Renal pelvis (tissue), 4 donors: ENCODE data around the gene LILRA5. TPM values are rescaled to one million over a fixed set of nuclear protein-coding genes. Genes with fewer than 3 reads are reported as not detected.
"Not testable (repeated sequence)": the region's sequence is repeated elsewhere in the genome, so short reads cannot be mapped to it uniquely, and the experiment has no call there.

Experiments
- DNase-seq: peaks from one replicate; pipeline ENCODE4 v3.0.0-alpha.2; 2013
- polyA plus RNA-seq, 3 donors: library from polyadenylated mRNA; unstranded; fragments of 120-200 nt; gene quantifications; one replicate each; pipeline ENCODE4 v1.2.1, GENCODE V29; 2013; ENCODE audit not compliant: insufficient read length in 3 of 3

Gene LILRA5
- polyA plus RNA-seq, 3 donors: 0.33 to 0.38 (median 0.37) TPM

GRCh38 chr19:54335164-54335563 lies 22.2 kb upstream of the LILRA5 start:
- no peak for DNase-seq

- no peak for DNase-seq
Observed at GRCh38 chr19:54333586-54334298, 20.8 kb upstream of the LILRA5 start.

GRCh38 chr19:54332149-54332548 lies 19.2 kb upstream of the LILRA5 start:
- DNase-seq: no peak

GRCh38 chr19:54331626-54332025 lies 18.7 kb upstream of the LILRA5 start:
- no peak for DNase-seq

DNA sequence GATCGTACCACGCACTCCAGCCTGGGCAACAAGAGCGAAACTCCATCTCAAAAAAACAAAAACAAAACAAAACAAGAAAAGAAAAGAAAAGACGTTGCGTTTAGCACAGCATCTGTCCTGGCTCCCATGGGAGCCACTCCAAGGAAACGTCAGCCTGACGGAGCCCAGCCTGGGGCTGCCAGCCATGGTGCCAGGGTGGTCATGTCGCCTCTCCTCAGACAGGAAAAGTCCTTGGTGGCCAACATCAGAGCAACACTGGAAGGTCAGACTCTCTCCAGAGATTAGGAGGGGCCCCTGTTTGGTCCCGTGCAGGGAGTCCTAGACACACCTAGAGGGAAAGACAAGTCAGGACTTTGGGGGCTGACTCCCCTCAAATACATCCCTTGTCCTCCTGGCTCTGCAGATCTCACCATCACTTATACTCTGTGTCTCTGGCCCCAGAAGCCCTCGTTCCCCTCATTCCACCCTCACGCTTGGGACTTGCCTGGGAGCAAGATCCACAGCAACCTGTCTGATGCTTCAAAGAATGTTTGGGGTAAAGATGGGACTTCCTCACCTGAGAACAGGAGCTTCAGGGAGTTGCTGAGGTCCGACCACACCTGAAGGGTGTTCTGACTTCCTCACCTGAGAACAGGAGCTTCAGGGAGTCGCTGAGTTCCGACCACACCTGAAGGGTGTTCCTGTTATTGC lies 16.7 kb upstream of the LILRA5 start:
- DNase-seq: no peak

DNA sequence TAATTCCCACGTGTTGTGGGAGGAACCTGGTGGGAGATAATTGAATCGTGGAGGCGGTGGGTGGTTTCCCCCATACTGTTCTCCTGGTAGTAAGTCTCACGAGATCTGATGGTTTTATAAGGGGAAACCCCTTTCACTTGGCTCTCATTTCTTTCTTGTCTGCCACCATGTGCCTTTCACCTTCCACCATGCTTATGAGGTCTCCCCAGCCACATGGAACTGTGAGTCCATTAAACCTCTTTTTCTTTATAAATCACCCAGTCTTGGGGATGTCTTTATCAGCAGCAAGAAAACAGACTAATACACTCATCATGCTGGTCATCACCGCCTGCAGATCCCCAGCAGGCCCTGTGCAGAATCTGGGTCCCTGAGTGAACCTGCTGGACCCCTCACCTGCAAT lies 15.8 kb upstream of the LILRA5 start:
- DNase-seq: not testable (repeated sequence)

- DNase-seq: no peak
Observed at GRCh38 chr19:54325631-54326030, 12.7 kb upstream of the LILRA5 start.

- DNase-seq: peak; percentile 45
Observed at GRCh38 chr19:54325194-54325621, 12.2 kb upstream of the LILRA5 start.

- no peak for DNase-seq
Observed at GRCh38 chr19:54324071-54324470, 11.1 kb upstream of the LILRA5 start.

DNA sequence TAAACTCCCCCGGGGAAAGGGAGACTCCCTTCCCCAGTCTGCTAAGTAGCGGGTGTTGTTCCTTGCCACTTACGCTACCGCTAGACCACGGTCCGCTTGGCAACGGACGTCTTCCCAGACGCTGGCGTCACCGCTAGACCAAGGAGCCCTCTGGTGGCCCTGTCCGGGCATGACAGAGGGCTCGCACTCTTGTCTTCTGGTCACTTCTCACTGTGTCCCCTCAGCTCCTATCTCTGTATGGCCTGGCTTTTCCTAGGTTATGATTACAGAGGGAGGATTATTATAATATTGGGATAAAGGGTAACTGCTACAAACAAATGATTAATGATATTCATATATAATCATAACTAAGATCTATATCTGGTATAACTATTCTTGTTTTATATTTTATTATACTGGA lies 10.0 kb upstream of the LILRA5 start:
- DNase-seq: not testable (repeated sequence)

GRCh38 chr19:54322295-54322694 lies 9.3 kb upstream of the LILRA5 start:
- not testable (repeated sequence) for DNase-seq

- no peak for DNase-seq
Observed at GRCh38 chr19:54319892-54320670, 7.1 kb upstream of the LILRA5 start.

DNA sequence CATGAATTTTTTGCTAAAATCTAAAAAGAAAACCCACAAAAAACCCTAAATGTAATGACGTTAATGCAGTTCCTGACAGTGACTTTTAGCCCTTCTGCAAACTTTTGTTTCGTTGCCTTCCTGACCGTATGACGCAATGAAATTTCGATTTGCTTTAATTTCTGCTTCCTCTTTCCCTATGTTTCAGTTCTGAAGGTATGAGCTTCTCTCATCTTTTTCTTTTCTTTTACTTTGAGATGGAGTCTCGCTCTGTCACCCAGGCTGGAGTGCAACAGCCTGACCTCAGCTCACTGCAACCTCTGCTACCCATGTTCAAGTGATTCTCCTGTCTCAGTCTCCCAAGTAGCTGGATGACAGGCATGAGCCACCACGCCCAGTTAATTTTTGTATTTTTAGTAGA lies 6.1 kb upstream of the LILRA5 start:
- no peak for DNase-seq

- DNase-seq: no peak
Observed at GRCh38 chr19:54317965-54318240, 4.9 kb upstream of the LILRA5 start.

DNA sequence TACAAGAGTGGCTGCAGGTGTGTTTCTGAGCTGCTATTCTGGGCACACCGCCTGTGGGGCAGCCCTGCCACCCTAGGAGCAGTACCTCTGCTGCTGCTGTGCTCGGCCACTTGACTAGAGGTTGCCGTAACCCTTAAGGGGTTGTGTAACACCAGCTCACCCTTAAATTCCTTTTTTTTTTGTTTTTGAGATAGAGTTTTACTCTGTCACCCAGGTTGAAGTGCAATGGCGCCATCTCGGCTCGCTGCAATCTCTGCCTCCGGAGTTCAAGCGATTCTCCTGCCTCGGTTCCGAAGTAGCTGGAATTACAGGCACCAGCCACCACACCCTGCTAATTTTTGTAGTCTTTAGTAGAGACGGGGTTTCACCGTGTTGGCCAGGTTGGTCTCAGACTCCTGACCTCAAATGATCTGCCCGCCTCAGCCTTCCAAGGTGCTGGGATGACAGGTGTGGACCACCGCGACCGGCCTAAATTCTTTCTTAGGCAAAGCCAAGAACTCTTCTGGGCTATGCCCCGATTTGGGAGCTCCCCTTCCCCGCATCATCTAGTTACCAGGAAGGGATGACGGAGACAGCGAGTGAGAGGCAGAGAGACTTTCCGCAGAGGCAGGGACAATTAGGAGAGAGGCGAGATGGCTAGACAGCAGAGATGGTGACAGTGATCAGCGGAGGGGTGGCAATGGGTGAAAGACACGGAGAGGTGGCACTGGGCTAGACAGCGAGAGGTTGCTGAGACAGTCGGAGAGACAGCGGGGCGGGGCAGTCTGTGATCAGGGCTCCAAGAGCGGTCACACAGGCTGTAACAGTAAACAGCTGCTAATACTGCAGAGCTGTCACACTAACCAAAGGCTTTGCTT lies 4.4 kb upstream of the LILRA5 start:
- no peak for DNase-seq

DNA sequence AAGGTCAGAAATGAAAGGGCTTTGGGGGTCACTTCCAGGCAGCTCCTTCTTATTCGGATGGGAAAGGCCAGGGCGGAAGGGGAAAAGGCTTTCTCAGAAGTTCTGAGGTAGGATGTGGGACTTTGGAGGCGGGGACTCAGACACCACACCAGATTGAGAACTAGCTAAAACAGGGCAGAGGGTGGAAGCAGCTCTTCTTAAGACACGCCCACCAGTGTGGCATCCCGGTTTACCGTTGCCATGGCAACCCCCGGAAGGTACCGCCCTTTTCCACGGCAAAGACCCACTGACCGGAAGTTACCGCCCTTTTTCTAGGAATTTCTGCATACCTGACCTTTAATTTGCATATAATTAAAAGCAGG lies 3.8 kb upstream of the LILRA5 start:
- DNase-seq: no peak

GRCh38 chr19:54315956-54316355 lies 3.0 kb upstream of the LILRA5 start:
- DNase-seq: no peak

DNA sequence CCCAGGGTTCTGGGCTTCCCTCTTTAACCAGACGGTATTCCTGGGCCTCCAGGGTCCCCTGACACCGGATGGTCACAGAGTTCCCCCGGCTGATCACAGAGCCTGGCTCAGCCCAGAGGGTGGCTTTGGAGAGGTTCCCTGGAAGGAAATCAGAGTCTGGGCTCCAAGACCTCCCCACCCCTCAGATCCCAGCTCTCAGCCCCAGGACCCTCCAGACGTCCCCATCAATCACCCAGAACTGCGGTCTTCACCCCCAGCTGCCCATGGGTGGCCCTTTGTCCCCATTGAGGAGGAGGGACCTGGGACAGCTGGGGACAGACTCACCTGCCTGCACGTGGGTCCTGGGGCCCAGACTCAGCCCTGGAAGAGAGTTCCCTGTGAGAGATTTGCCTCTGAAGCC lies 955 bp downstream of the LILRA5 start:
- DNase-seq: no peak

DNA sequence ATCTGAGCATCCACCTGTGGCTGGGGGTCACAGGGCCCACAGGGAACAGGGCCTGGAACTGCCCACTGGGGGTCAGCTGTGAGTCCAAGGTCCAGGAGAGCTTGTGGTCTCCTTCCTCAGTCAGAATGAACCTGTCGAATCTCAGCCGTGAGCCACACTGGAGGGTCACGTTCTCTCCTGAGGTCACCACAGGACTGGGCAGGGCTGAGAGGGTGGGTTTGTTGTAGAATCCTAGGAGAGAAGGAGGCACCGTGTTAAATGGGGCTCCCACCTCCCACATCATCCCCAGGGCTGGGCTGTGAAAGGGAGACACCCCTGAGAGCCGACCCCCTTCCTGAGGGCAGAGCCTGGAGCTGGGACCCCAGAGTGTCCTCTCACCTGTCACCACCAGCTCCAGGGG lies 1.5 kb downstream of the LILRA5 start:
- no peak for DNase-seq

DNA sequence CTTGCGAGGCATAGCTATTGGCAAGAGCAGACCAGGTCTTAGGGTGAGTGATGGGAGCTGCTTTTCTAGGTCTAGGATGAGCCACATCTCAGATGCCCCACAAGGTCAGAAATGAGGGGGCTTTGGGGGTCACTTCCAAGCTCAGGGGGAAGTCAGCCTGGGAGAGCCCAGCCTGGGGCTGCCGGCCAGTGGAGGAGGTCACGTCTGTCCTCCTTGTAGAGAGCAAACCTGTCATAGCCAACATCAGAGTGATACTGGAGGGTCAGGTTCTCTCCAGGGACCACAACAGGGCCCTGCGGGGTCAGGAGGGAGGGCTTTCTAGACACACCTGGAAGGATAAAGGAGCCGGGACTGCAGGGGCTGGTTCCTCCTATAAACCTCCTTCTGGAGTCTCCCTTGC lies 2.4 kb downstream of the LILRA5 start:
- no peak for DNase-seq

- no peak for DNase-seq
Observed at GRCh38 chr19:54309811-54310210, 3.2 kb downstream of the LILRA5 start.

DNA sequence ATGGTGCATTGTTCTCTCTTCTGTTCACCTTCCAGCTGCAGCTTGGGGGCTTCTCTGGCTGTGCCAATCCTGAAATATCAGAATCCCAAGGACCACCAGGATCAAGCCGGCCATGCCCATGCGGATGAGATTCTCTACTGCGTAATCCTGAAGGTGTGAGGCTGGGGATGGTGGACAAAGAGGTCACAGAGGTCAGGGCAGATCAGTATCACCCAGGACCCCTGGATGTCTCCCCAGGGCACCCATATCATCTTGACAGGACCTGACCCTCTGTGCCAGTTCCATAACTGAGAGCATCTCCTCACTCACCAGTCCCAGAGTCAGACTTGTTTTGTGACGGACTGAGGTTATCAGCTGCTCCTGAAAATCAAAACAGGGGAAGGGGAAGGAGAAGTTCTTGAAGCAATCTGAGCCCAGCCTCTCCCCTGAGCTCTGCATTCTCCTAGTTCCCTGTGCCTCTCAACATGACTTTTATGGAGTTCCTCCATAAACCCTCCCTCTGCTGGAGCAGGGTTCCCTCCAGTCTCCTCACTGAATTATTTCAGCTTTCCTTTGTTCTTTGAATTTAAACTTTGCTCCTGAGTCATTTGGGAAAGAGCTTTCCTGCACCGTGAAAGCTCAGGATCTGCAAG lies 5.5 kb downstream of the LILRA5 start:
- no peak for DNase-seq
